ENCODE results near the gene ZNF385B. TPM values are rescaled to one million over a fixed set of nuclear protein-coding genes. Genes with fewer than 3 reads are reported as not detected.

ZNF385B gene
- total and polyA plus RNA-seq, 10 of the 15 experiments (the other 5 are each of a cell fraction or from before 2014, with no cell fraction given): not detected

DNA sequence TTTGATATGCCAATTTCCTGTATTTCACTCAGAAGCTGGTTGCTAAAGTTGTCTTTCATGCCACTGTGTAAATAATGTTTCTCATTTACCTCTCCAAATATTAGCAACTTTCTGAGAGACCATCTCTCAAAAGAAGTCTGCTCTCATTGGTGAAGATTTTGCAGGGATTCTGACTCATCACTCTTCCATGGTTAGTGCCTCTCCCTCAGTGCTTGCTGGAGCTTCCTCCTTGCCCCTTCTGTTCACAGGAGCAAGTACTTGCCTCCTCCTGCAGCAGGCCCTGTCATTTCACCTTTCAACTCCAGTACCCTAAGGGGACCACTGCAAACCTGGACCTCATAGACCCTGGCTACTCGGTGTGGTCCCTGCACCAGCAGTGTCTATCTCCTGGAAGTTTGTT lies 168.8 kb downstream of the ZNF385B start (continued):
- TF ChIP-seq, protein P1, sequence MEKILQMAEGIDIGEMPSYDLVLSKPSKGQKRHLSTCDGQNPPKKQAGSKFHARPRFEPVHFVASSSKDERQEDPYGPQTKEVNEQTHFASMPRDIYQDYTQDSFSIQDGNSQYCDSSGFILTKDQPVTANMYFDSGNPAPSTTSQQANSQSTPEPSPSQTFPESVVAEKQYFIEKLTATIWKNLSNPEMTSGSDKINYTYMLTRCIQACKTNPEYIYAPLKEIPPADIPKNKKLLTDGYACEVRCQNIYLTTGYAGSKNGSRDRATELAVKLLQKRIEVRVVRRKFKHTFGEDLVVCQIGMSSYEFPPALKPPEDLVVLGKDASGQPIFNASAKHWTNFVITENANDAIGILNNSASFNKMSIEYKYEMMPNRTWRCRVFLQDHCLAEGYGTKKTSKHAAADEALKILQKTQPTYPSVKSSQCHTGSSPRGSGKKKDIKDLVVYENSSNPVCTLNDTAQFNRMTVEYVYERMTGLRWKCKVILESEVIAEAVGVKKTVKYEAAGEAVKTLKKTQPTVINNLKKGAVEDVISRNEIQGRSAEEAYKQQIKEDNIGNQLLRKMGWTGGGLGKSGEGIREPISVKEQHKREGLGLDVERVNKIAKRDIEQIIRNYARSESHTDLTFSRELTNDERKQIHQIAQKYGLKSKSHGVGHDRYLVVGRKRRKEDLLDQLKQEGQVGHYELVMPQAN (conservative IDR thresholded peaks at IDR 0.05): no peak
- TF ChIP-seq ZBED1 (IDR thresholded peaks at IDR 0.05; ENCODE audit: borderline replicate concordance): no peak
- TF ChIP-seq NBN (IDR thresholded peaks at IDR 0.05): no peak
- no peak for TF ChIP-seq MXI1 (IDR thresholded peaks at IDR 0.05; ENCODE audit: low read depth, low read length)
- TF ChIP-seq HDGF (IDR thresholded peaks at IDR 0.05): no peak

DNA sequence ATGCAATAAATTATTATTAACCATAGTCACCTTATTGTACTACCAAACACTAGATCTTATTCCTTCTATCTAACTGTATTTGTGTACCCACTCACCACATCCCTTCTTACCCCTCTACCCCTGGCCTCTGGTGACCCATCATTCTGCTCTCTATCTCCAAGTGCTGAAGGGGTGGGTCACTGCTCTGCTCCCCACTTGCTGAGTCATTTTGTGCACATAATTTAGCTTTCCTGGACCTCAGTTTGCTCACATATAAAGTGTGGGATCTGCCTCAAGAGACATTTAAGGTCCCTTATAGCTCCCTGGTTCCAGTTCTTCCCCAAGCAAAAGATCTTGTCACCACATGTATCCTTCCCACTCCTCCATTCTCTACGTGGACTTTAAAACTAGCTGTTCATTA lies 169.4 kb downstream of the ZNF385B start:
- Histone ChIP-seq H3K9ac (ENCODE audit: control insufficient read depth, insufficient read depth, low read length) (no peak overlapping the region), H3K27ac (ENCODE audit: control insufficient read depth, insufficient read depth) (no peak overlapping the region), H3K4me2 (ENCODE audit: control insufficient read depth, insufficient read depth) (no peak overlapping the region), H4K20me1 (ENCODE audit: control insufficient read depth, insufficient read depth) (no peaks in the 10 kb centered on the region), H3K36me3 (ENCODE audit: control insufficient read depth in 2 of 2, insufficient read depth in 2 of 2, low read length in 1 of 2) (no peaks in the 10 kb centered on the region), H2AFZ (ENCODE audit: control insufficient read depth, low read depth, low read length) (no peak overlapping the region), H3K4me3 (no peak overlapping the region), H3K79me2 (ENCODE audit: control insufficient read depth, insufficient read depth, low read length) (no peaks in the 10 kb centered on the region), H3K27me3 (replicated peaks in 1 of 2; ENCODE audit: control insufficient read depth in 2 of 2, insufficient read depth in 2 of 2, low read length in 1 of 2) (no peaks in the 10 kb centered on the region), H3K4me1 (ENCODE audit: control insufficient read depth, insufficient read depth, low read length) (no peaks in the 10 kb centered on the region), H3K9me3 (replicated peaks; ENCODE audit: control insufficient read depth, insufficient read depth, low read length) (no peaks in the 10 kb centered on the region)
- ATAC-seq: no peak
- BruUV-seq (replicated peaks): no TSS peak
- POLR2A ChIA-PET: no interaction called here
- intact Hi-C loops (cut with micrococcal nuclease; ENCODE audit: unreplicated experiment): no loop called here
- TF ChIP-seq EZH2 (IDR thresholded peaks at IDR 0.05; ENCODE audit: borderline replicate concordance, control insufficient read depth, low read depth, low read length) (no peak), ASH2L (IDR thresholded peaks at IDR 0.05; ENCODE audit: borderline replicate concordance, low read depth) (no peak), LARP7 (IDR thresholded peaks at IDR 0.05) (no peak), SPI1 (IDR thresholded peaks at IDR 0.05; ENCODE audit: borderline replicate concordance, insufficient read depth, low read depth, low read length) (no peak), GABPA (IDR thresholded peaks at IDR 0.05; ENCODE audit: low read depth) (no peak), NRF1 (conservative IDR thresholded peaks at IDR 0.05; ENCODE audit: low read depth, low read length) (no peak), ESRRA (IDR thresholded peaks at IDR 0.05; ENCODE audit: low read length) (no peak), MYC (IDR thresholded peaks at IDR 0.05; ENCODE audit: insufficient read depth, insufficient read length, insufficient replicate concordance, low read length, severe bottlenecking) (no peak), PAX8 (IDR thresholded peaks at IDR 0.05) (no peak)
- TF ChIP-seq, protein P2, sequence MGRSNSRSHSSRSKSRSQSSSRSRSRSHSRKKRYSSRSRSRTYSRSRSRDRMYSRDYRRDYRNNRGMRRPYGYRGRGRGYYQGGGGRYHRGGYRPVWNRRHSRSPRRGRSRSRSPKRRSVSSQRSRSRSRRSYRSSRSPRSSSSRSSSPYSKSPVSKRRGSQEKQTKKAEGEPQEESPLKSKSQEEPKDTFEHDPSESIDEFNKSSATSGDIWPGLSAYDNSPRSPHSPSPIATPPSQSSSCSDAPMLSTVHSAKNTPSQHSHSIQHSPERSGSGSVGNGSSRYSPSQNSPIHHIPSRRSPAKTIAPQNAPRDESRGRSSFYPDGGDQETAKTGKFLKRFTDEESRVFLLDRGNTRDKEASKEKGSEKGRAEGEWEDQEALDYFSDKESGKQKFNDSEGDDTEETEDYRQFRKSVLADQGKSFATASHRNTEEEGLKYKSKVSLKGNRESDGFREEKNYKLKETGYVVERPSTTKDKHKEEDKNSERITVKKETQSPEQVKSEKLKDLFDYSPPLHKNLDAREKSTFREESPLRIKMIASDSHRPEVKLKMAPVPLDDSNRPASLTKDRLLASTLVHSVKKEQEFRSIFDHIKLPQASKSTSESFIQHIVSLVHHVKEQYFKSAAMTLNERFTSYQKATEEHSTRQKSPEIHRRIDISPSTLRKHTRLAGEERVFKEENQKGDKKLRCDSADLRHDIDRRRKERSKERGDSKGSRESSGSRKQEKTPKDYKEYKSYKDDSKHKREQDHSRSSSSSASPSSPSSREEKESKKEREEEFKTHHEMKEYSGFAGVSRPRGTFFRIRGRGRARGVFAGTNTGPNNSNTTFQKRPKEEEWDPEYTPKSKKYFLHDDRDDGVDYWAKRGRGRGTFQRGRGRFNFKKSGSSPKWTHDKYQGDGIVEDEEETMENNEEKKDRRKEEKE (IDR thresholded peaks at IDR 0.05): no peak
- in situ Hi-C loops (cut with MboI): no loop called here
- no peak for DNase-seq (ENCODE audit: low read depth, low spot score)
- SMC1A ChIA-PET (ENCODE audit: uncharacterized antibody, unreplicated experiment): no interaction called here
- FAIRE-seq: no peak
- CTCF ChIA-PET: interaction anchor here (0.6 kb wide), 1 partner anchor 338 kb away, joined by 3 read pairs; no protein-coding TSS in a partner anchor
- RAD21 ChIA-PET (ENCODE audit: unreplicated experiment): no interaction called here
- WGBS (ENCODE audit: insufficient coverage, insufficient replicate concordance, low lambda C conversion rate, missing lambda C conversion rate): 14% methylated on average over 1 of the region's 1 CpG
